Lower leg skin (tissue), 3 donors: ENCODE data around the gene SCP2.

ENCODE experiments used
- CTCF ChIP-seq, 3 donors: fragments of 450-650 bp; IDR thresholded peaks; one replicate each; pipeline ENCODE4 v1.5.1; 2016; ENCODE audit warnings: antibody characterized with exemption in 3 of 3, mild to moderate bottlenecking in 3 of 3, moderate library complexity in 2 of 3
- POLR2A ChIP-seq, 2 donors: fragments of 450-650 bp; IDR thresholded peaks; one replicate each; pipeline ENCODE4 v1.6.1; 2016 to 2017; ENCODE audit warnings: antibody characterized with exemption in 2 of 2, mild to moderate bottlenecking in 1 of 2, moderate library complexity in 1 of 2

- TF ChIP-seq POLR2A (IDR thresholded peaks at IDR 0.05) (no peak), CTCF (IDR thresholded peaks at IDR 0.05) (no peak)
These were observed 110.1 kb downstream of the SCP2 start for GRCh38 chr1:53037159-53037558.
